Right renal pelvis (tissue), 4 donors: ENCODE measurements around the gene RPL36. TPM values are rescaled to one million over a fixed set of nuclear protein-coding genes. Genes with fewer than 3 reads are reported as not detected.
"Not testable (repeated sequence)": the region's sequence is repeated elsewhere in the genome, so short reads cannot be mapped to it uniquely, and the experiment has no call there.

Experiments
- DNase-seq, 4 donors: peaks; one replicate each; pipeline ENCODE4 v3.0.0-alpha.2; 2013; ENCODE audit warnings: low read depth in 4 of 4, low spot score in 3 of 4, missing footprints in 1 of 4
- polyA plus RNA-seq, 4 donors: library from polyadenylated mRNA; unstranded; fragments of 120-200 nt; gene quantifications; one replicate each; pipeline ENCODE4 v1.2.1, GENCODE V29; 2013; ENCODE audit not compliant: insufficient read length in 4 of 4

Gene RPL36
- polyA plus RNA-seq, 4 donors: 518 to 872 (median 555) TPM

GRCh38 chr19:5733172-5733571 lies 43.1 kb downstream of the RPL36 start:
- not testable (repeated sequence) for DNase-seq

- no peak for DNase-seq
Measured at GRCh38 chr19:5738423-5738822, 48.3 kb downstream of the RPL36 start.

Other genes starting within 250 kb of the RPL36 start
- gene ZNRF4, start 234.9 kb upstream of the RPL36 start, polyA plus RNA-seq: not detected
- gene TINCR, start 122.3 kb upstream of the RPL36 start, polyA plus RNA-seq: 1 to 10 TPM in 1 of 4 donors, under 1 TPM in 3; 0.18 to 1.1 (median 0.55) TPM
- 10 to 100 TPM; 66.0 to 88.8 (median 67.8) TPM for gene SAFB2, start 67.5 kb upstream of the RPL36 start, polyA plus RNA-seq
- gene SAFB, start 67.2 kb upstream of the RPL36 start, polyA plus RNA-seq: 100 to 1,000 TPM; 135 to 176 (median 154) TPM
- 10 to 100 TPM; 34.0 to 57.9 (median 38.4) TPM for gene MICOS13, start 9.8 kb upstream of the RPL36 start, polyA plus RNA-seq
- 10 to 100 TPM in 1 of 4 donors, 1 to 10 TPM in 3; 9.1 to 13.2 (median 9.7) TPM for gene HSD11B1L, start 9.3 kb upstream of the RPL36 start, polyA plus RNA-seq
- gene LONP1, start 29.9 kb downstream of the RPL36 start, polyA plus RNA-seq: 10 to 100 TPM; 45.2 to 66.4 (median 50.1) TPM
- under 1 TPM in 1 of 4 donors, not detected in 3; 0.08 TPM for gene CATSPERD, start 30.3 kb downstream of the RPL36 start, polyA plus RNA-seq
- gene PRR22, start 94.5 kb downstream of the RPL36 start, polyA plus RNA-seq: 1 to 10 TPM; 1.7 to 4.5 (median 3.1) TPM
- 10 to 100 TPM; 19.5 to 33.1 (median 24.3) TPM for gene DUS3L, start 100.9 kb downstream of the RPL36 start, polyA plus RNA-seq
- gene NRTN, start 114.8 kb downstream of the RPL36 start, polyA plus RNA-seq: 1 to 10 TPM; 2.2 to 4.2 (median 2.6) TPM
- 10 to 100 TPM in 3 of 4 donors, 1 to 10 TPM in 1; 6.9 to 14.2 (median 10.8) TPM for gene FUT6, start 149.4 kb downstream of the RPL36 start, polyA plus RNA-seq
- under 1 TPM; 0.25 to 0.70 (median 0.52) TPM for gene FUT3, start 161.2 kb downstream of the RPL36 start, polyA plus RNA-seq
- gene FUT5, start 180.2 kb downstream of the RPL36 start, polyA plus RNA-seq: under 1 TPM in 1 of 4 donors, not detected in 3; 0.04 TPM
- 100 to 1,000 TPM; 146 to 245 (median 156) TPM for gene NDUFA11, start 213.5 kb downstream of the RPL36 start, polyA plus RNA-seq
- gene VMAC, start 214.6 kb downstream of the RPL36 start, polyA plus RNA-seq: 1 to 10 TPM; 5.1 to 6.7 (median 5.9) TPM
- gene CAPS, start 224.0 kb downstream of the RPL36 start, polyA plus RNA-seq: 10 to 100 TPM; 23.3 to 44.2 (median 29.1) TPM